HG02938 (cell line): ENCODE data around the gene TUBB8.
"Not testable (repeated sequence)": the region's sequence is repeated elsewhere in the genome, so short reads cannot be mapped to it uniquely, and the experiment has no call there.

Experiments
- ATAC-seq: cut with Tn5 transposase; IDR thresholded peaks from one replicate; pipeline ENCODE4 v1.9.1; 2021; ENCODE audit warnings: mild to moderate bottlenecking, moderate library complexity; ENCODE audit not compliant: unreplicated experiment

Gene TUBB8

DNA sequence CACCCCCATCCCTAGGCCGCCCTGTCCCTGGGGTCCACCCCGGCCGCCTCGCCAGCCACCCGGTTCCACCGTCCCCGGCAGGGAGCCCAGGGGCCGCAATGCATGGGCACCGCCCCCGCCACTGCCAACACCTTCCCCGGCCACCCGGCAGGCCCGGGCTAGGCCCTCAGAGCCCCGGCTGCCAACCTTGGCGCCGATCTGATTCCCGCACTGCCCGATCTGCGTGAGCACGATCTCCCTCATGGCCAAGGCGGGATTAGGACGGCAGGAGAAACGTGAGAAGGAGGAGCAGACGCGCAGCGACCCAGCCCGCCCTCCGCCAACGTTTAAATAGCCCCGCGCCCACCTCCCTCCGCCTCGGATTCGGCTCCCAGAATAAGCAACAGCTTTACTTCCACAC lies at the start of gene TUBB8:
Gene TUBB8, minus strand, starts transcription at position 301 of the 400 bp plus-strand sequence. Its CDS starts 58 bp downstream, at position 243.
- ATAC-seq: no peak

DNA sequence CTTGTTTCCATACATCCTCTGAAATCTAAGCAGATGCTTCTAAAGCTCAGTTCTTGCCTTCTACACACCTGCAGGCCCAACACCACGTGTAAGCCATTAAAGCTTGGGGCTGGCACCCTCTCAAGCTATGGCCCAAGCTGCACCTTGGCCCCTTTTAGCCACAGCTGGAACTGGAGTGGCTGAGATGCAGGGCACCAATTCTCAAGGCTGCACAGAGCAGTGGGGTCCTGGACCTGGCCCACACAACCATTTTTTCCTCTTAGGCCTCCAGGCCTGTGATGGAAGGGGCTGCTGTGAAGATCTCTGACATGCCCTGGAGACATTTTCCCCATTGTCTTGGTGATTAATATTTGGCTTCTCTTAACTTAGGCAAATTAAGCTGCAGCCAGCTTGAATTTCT lies 47.4 kb upstream of the TUBB8 start:
- ATAC-seq: no peak

DNA sequence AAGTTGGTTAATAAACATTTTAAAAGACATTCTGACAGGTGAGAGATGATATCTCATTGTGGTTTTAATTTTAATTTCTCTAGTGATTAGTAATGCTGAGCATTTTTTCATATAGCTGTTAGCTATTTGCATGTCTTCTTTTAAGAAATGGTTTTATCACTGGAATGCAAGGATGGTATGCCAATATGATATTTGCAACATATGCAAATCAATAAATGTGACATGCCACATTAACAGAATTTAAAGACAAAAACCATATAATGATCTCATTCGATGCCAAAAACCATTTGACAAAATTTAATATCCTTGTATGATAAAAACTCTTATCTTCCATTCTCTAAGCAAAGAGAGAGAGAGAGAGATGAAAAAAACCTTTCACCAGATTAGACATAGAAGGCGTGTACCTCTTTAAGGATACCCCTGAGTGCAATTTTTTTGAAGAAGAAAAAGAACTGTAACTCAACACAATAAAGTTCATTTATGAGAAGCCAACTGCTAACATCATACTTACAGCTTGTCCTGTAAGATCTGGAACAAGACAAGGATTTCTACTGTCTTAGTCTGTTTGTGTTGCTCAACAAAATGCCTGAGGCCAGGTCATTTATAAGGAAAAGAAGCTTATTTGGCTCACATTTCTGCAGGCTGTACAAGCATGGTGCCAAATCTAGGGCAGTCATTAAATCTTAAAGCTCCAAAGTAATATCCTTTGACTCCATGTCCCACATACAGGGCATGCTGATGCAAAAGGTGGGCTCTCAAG lies 46.4 kb upstream of the TUBB8 start:
- no peak for ATAC-seq

DNA sequence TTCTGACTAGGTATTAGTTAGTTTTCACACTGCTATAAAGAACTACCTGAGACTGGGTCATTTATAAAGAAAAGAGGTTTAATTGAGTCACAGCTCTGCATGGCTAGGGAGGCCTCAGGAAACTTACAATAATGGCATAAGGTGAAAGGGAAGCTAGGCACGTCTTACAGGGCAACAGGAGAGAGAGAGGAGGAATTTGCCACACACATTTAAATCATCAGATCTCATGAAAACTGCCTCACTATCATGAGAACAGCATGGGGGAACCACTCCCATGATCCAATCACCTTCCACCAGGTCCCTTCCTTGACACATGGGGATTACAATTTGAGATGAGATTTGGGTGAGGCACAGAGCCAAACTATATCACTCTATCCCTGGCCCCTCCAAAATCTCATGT lies 45.5 kb upstream of the TUBB8 start:
- ATAC-seq: no peak

DNA sequence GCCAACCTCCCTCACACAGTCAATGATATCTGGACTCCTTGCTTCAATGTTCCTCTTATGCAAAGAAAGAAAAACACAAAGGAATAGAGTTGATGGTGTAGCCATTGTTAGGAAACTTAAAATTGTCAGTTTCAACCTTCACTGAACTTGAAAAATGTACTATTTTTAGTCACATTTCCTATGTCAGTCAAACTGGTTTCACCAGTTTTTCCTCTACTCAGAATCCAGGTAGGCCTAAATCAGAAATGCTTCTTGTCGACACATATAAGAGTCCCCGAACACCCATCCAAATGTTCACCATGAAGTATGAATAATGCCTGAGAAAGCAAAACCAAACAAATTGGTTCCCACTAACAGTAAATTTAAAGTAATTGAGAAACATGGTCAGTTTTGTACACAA lies 43.8 kb upstream of the TUBB8 start:
- no peak for ATAC-seq

DNA sequence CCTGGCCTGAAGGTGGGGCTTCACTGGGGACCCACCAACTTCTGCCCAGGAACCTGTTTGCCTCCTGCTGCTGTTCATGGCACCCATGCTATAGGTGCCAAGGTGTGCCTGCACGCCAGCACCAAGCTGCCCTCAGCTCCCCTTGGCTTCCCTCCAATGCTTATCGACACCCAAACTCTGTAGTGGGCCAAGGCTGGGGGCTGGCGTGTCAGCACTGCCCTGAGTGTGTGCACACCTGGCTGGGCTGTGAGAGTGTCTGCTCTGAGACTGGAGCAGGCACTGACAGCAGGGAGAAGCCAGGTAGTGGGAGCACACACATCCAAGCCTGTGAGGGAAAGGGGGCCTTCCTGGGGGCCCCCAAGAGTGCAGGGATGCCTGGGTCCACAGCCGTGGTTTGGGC lies 43.1 kb upstream of the TUBB8 start:
- ATAC-seq: no peak

DNA sequence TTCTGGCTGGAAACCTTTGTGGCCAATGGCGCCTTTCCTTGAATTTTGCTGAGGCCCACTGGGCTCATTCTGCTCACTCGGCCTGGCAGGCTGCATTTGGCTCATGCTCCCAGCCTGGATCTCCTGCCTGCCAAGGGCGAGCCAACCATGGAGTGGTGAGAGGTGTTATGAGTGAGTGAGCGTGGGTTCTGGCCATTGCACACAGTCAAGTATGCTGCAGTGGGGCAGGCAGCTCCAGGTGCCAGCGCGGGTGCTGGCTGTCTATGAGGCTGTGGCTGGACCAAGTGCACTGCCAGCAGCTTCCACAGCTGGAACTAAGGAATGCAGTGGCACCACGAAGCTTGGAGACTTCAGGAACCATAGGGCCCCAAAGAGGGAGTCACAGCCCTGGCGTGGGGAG lies 42.2 kb upstream of the TUBB8 start:
- no peak for ATAC-seq

DNA sequence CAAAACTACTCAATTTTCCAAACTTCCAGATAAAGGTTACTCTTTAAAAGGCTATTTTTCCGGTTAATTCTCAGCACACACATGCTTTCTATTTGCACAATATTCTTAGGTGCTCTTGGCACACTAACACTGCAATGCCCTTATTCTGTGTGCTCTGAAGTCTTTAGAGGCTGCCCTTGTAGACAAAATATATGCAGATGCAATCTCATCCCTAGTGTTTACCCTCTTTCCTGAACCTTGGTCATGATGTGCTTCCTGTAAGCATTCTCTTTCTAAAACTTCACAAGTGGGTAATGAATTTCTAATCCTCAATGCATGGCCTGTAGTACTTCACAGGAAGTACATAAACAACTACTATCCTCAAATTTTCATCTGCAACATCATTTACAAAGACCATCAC lies 41.1 kb upstream of the TUBB8 start:
- ATAC-seq: no peak

DNA sequence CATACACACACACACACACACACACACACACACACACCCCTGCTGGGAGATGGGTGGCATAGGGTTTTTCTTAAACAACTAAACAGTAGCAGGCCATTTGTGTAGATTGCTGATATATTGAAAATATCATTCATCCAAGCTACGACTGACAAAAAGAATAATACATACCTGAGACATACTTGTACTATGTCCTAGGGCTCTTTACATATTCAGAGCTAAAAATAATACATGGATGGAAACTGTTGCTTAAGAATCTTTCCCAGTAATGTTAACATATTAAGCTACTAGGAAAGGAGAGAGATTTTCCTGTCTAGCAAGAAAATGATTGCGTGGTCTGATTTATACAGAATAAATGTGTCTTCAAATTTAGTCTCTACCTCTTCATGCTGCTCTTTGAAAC lies 40.2 kb upstream of the TUBB8 start:
- no peak for ATAC-seq

DNA sequence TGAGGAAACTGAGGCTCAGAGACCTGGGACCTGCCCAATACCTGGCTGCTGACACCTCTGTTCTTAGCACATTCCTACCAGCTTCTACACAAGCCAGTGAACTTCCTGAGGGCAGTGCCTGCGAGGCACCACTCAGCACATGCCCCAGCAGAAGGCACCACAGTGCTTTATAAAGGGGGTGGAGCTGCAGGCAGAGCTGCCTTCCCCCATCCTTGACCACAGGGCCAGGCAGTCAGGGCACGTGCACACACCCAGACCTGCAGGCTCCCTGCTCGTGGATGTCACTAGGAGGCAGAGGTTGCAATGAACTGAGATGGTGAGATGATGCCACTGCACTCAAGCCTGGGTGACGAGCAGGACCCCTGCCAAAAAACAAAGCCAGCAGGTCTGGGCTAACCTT lies 39.2 kb upstream of the TUBB8 start:
- ATAC-seq: no peak

DNA sequence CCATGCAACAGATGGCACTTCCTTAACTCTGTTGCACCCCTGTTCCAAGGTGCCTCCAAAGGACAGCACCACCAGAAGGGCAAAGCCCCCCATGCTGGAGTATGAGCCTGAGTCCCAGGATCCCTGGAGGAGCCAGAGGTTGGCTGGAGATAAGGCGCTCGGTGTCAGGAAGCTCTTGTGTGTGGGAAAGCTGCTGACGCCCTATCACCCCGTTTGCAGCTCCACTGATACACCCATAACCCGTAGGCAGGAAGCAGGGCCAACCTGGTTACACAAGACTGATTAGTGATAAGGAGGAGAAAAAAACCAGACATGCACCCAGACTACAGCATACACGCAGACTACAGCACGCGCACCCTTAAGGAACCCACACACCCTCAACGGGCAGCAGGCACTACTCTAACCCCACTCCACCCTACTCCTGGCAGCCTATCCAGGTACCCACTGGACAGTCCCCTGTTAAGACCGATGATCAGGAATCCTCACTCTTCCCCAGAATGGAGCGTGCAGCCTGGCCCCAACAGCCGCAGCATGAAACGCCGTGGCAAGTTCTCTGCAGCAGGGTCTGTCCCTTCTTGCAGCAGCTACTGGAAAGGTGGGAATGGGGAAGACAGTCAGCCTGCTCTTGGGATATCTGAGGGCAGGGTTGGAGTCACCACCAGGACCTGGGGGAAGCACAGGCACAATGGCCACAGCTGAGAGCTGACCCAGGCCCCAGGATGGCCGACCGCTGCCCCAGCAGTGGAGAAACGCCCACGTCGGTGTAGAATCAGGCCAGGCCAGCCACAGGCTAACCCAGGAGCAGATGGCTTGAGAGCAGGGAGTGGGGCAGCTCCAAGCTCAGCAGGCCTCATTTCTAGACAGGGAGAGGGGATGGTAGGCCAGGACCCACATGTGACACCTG lies 38.3 kb upstream of the TUBB8 start:
- ATAC-seq: no peak

DNA sequence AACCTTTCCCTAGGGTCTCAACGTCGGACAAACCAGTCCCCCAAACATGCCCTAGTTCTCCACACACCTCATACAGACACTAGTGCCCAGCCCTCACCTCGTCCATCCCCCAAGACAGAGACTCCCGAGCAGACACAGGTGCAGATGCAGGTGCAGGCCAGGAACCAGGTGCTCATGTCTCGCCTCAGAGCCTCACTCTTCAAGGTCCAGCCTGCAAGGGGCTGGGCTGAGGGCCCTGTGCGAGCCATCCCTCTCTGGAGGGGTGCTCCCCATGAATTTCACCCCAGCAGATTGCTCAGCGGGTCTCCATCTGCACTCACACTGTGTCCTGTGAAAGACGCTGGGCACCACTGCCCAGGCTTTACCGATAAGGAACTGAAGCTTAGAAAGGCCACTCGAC lies 36.9 kb upstream of the TUBB8 start:
- ATAC-seq: no peak

DNA sequence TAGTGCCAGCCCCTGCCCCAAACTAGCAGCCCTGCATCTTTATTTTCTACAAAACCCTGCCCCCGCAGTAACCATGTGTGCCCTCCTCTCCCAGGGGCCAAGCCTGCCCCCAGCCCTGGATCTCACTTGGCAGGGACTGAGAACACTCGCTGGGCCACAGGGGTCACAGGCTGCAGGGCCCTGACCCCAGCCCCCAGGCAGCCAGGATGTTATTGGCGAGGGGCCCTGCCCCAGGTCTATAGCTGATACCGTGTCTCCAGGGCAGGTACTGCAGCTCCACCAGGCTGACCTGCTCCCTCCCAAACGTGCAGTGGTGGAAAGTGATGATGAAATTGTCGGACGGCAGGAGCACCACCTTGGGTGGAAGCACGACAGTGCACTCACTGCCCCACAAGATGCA lies 35.9 kb upstream of the TUBB8 start:
- no peak for ATAC-seq

DNA sequence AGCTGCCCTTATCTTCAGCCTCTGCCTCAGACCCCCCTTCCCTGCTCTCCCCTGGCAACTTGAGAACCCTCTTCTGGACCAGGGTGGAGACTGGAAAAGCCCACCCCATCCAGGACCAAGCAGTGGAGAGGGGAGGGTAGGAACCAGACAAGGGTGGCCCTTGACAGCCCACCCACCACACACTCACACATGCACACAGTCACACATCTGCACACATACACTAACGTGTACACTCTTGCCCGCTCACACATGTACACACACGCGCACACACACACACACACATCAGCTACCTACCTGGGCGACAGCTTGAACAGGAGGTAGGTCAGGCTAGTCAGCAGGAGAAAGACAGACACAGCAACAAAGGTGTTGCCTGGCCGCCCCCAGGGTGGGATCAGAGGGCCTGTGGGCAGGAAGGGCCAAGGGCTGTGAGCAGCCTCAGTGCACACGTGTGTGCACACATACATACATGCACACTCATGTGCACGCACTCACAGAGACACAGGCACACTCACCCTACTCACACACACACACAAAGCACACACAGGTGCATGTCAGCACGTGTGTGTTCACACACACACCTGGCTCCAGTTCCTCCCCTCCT lies 34.9 kb upstream of the TUBB8 start:
- ATAC-seq: no peak

DNA sequence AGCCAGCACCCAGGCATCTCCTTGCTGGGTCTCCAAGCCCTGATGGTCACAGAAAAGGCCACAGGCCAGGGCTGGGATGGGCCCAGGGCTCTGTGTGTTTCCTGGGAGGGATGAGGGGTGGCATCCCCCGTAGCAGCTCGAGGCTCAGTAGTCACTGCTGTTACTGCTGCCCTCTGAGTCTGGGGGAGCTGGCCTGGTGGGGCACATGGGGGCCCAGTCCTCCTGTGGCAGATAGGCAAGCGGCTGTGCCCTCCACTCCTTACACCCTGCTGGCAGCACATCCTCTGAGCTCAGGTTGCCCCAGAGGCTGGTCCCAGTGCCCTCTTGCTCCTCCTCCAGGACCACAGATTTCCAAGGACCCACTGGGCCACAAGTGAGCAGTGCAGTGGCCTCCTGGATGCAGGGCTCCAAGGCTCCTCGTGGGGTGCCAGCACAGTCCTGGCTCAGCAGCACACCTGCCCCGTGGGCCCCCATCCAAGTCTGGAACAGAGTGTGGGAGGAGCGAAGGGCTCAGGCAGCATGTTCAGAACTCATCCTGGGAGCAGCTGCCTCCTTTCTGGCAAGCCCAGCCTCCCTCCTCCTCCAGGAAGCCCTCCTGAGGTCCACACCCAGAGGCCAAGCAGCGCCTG lies 31.5 kb upstream of the TUBB8 start:
- no peak for ATAC-seq

DNA sequence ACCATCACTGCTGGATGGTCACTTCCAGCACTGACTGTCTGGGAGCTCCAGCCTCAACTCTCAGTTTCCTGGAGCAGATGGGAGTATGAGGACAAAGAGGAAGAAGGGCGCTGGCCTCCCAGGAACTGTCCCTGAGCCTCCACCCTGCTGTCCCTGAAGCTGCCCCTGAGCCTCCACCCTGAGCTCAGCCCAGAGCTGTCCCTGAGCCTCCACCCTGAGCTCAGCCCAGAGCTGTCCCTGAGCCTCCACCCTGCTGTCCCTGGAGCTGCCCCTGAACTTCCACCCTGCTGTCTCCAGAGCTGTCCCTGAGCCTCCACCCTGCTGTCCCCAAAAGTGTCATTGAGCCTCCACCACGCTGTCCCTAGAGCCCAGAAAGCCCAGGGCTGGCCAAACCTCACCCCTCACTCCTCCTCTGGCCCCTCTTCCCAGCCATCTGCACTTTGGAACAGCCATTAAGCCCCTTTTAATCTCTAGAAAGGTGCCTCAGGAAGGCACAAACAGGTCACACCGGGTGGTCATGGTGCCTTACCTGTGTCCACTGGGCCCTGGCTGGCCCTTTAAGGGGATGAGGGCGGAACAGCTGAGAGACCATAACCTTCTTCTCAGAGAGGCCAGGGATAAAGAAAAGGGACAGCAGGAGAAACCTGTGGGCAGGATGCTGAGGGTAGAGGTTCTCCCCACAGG lies 30.6 kb upstream of the TUBB8 start:
- ATAC-seq: no peak

DNA sequence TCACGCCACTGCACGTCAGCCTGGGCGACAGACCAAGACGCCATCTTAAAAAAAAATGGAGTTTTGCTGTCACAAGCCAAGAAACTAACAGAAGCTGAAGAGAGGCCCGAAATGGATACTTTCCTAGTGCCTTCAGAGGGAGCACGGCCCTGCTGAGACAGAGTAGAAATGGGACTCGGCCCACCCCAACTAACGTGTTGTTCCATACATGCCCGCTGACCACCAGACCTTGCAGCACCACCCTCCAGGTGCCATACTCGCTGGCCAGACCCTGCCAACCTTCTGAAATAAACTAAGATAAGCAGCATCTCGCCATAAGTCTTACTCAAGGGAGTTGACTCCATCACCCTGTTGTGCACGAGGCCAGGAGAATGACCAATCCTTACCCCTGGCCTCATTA lies 29.5 kb upstream of the TUBB8 start:
- ATAC-seq: no peak

DNA sequence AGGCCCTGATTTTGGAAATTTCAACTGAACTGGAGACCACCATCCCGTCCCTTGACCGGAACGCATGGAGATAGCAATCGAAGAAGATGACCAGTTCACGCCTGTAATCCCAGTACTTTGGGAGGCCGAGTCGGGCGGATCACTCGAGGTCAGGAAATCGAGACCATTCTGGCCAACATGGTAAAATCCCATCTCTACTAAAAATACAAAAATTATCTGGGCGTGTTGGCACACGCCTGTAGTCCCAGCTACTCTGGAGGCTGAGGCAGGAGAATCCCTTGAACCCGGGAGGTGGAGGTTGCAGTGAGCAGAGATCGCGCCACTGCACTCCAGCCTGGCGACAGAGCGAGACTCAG lies 25.1 kb upstream of the TUBB8 start:
- not testable (repeated sequence) for ATAC-seq

DNA sequence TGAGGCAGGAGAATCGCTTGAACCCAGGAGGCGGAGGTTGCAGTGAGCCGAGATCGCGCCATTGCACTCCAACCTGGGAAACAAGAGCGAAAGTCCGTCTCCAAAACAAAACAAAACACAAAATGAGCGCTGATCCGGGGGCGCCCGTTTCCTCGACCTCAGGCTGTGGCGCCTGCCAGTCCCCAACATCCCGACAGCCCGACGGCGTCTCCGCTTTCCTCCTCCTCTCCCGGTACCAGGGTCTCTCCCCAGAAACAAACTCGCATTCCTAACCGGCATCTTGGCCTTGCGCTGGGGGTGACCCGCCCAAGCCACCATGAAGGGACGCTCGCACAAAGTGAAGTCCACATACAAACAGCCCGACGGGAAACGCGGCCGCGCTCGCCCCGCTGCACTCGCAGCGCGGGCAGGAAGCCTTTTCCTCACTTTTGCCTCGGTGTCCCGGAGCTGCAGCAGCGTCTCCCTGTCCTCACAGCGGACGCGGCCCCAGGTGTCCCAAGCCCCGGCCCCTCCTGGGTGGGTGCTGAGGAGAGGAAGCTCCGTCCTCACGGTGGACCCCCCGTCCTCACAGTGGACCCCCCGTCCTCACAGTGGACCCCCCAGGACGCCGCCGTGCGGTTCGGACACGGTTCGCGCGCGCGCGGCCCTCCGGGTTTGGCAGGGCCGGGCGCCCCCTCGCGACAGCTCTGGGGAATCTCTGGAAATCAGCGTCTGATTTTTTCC lies 24.6 kb upstream of the TUBB8 start:
- ATAC-seq: not testable (repeated sequence)

DNA sequence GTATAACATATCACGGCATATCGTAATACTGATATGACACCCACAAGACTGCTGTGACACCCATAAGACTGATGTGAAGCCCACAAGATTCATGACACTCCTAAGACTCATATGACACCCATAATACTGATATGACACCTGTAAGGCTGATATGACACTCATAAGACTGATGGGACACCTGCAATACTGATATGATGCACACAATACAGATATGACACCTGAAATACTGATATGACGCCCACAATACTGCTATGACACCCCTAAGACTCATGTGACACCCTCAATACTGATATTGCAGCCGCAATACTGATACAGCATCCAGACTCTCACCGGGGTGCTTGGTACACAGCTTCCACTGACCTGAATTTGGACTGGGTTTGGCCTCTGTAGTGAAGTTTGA lies 19.1 kb upstream of the TUBB8 start:
- ATAC-seq: not testable (repeated sequence)
